Heart left ventricle (tissue), 13 donors: ENCODE results near the gene WHAMM.

ENCODE experiments used
- CTCF ChIP-seq, 12 donors: fragments of 200-600 bp; sonication (generic) in 4 of 12; IDR thresholded peaks; one replicate each; pipeline versions ENCODE4 v1.5.0 to v1.8.0; 2018 to 2022; ENCODE audit warnings: antibody characterized with exemption in 12 of 12, mild to moderate bottlenecking in 5 of 12
- POLR2A ChIP-seq, 2 donors: fragments of 450-650 bp; IDR thresholded peaks; one replicate each; pipeline ENCODE4 v1.6.1; 2017; ENCODE audit warnings: antibody characterized with exemption in 2 of 2, mild to moderate bottlenecking in 2 of 2, moderate library complexity in 2 of 2
- donor health status: ischemic (EF 13 %, LVEDD 7.1; RV severe dilation, severe dysfunction).
- donor health status: DM: no; HTN: yes; CAD: no.
- donor health status: DM: no; HTN: no; CAD: no.
- donor health status: ischemic (EF 25% LVEDD 6.9; RV normal size, moderate dysfunction).
- donor health status: ischemic (EF 25% LVEDD 5.7; RV mildly dilated, moderate dysfunction).
- donor health status: ischemic (EF 35%, LVEDD 5.7; RV mildly dilated, moderate dysfunction).
- donor health status: nonischemic (EF 11% LVEDD 7.7; RV severe dilation, severe dysfunction).
- donor health status: DM: yes; HTN: yes; CAD: no.
- donor health status: PGD.
- donor health status: ischemic (EF 29% LVEDD 5.4; RV normal size, mild dysfunction).
- donor health status: nonischemic (EF 23%, LVEDD 6.1; RV moderate dilation, normal function).

- TF ChIP-seq CTCF (IDR thresholded peaks at IDR 0.05) (no peak), POLR2A (IDR thresholded peaks at IDR 0.05) (no peak)
These were observed 4.9 kb upstream of the WHAMM start for GRCh38 chr15:82804575-82804949.
